MV-4-11 (cell line): ENCODE results near the gene PCDHA3.
"Not testable (repeated sequence)": the region's sequence is repeated elsewhere in the genome, so short reads cannot be mapped to it uniquely, and the experiment has no call there.

Source experiments
- DNase-seq: peaks from one replicate; lab custom pipeline; 2025; lab: John Stamatoyannopoulos, UW

PCDHA3 gene

GRCh38 chr5:140800816-140801493 is at the start of gene PCDHA3:
Gene PCDHA3, plus strand, starts transcription at chr5:140801057.
- DNase-seq = no peak

- DNase-seq = no peak
These were observed 47.3 kb upstream of the PCDHA3 start for GRCh38 chr5:140753561-140753960.

GRCh38 chr5:140764177-140764973 is 36.5 kb upstream of the PCDHA3 start:
- DNase-seq = no peak

- DNase-seq = no peak
These were observed 33.4 kb upstream of the PCDHA3 start for GRCh38 chr5:140767444-140767843.

- DNase-seq = no peak
These were observed 20.3 kb upstream of the PCDHA3 start for GRCh38 chr5:140780512-140780911.

- peak; percentile 54 for DNase-seq
These were observed 14.8 kb upstream of the PCDHA3 start, which contains the start of gene PCDHA1 for GRCh38 chr5:140785905-140786686. Gene PCDHA1, plus strand, starts transcription at chr5:140786140.

- not testable (repeated sequence) for DNase-seq
These were observed 13.4 kb upstream of the PCDHA3 start for GRCh38 chr5:140787422-140787821.

- DNase-seq = not testable (repeated sequence)
These were observed 12.9 kb upstream of the PCDHA3 start for GRCh38 chr5:140787849-140788504.

- peak; percentile 93 for DNase-seq
These were observed 9.8 kb upstream of the PCDHA3 start for GRCh38 chr5:140791089-140791488.

GRCh38 chr5:140794595-140795258 is 6.1 kb upstream of the PCDHA3 start, which contains the start of gene PCDHA2:
Gene PCDHA2, plus strand, starts transcription at chr5:140794852.
- DNase-seq = no peak

GRCh38 chr5:140795259-140795641 is 5.6 kb upstream of the PCDHA3 start:
- DNase-seq = no peak

GRCh38 chr5:140796072-140796717 is 4.7 kb upstream of the PCDHA3 start:
- not testable (repeated sequence) for DNase-seq

GRCh38 chr5:140796718-140797095 is 4.2 kb upstream of the PCDHA3 start:
- no peak for DNase-seq

GRCh38 chr5:140801494-140801841 is 611 bp downstream of the PCDHA3 start:
- DNase-seq = no peak

GRCh38 chr5:140802381-140802780 is 1.5 kb downstream of the PCDHA3 start:
- not testable (repeated sequence) for DNase-seq

- no peak for DNase-seq
These were observed 2.0 kb downstream of the PCDHA3 start for GRCh38 chr5:140802781-140803271.

GRCh38 chr5:140806834-140807775 is 6.2 kb downstream of the PCDHA3 start, which contains the start of gene PCDHA4:
Gene PCDHA4, plus strand, starts transcription at chr5:140807068.
- DNase-seq = no peak

- DNase-seq = not testable (repeated sequence)
These were observed 7.5 kb downstream of the PCDHA3 start for GRCh38 chr5:140808241-140808888.

GRCh38 chr5:140808889-140809291 is 8.0 kb downstream of the PCDHA3 start:
- DNase-seq = no peak
